WERI-Rb-1 (cell line): ENCODE results near the gene TMEM9.

ENCODE experiments used
- DNase-seq: peaks from one replicate; pipeline ENCODE4 v3.0.0-alpha.2; 2020
- H3K27ac ChIP-seq: fragments of 250-450 bp; sonication (Bioruptor Pico); 2 replicates; pipeline ENCODE4 v1.5.1; 2020; ENCODE audit warnings: mild to moderate bottlenecking, moderate library complexity
- H3K27me3 ChIP-seq: fragments of 250-450 bp; sonication (Bioruptor Pico); 2 replicates; pipeline ENCODE4 v1.5.1; 2021; ENCODE audit warnings: mild to moderate bottlenecking, low read depth, moderate library complexity; ENCODE audit not compliant: insufficient read depth, severe bottlenecking
- H3K36me3 ChIP-seq: fragments of 250-450 bp; sonication (Bioruptor Pico); 2 replicates; pipeline ENCODE4 v1.5.1; 2020; ENCODE audit warnings: mild to moderate bottlenecking, moderate library complexity
- H3K4me3 ChIP-seq: 2 replicates; pipeline ENCODE4 v1.5.1; 2011; ENCODE audit warnings: low read depth, mild to moderate bottlenecking, control low read depth, low read length
- H3K9me3 ChIP-seq: fragments of 250-450 bp; sonication (Bioruptor Pico); 2 replicates; pipeline ENCODE4 v1.5.1; 2021; ENCODE audit warnings: mild to moderate bottlenecking, moderate library complexity; ENCODE audit not compliant: severe bottlenecking
- CTCF ChIP-seq: IDR thresholded peaks from 2 replicates; pipeline ENCODE4 v1.5.1; 2011; ENCODE audit warnings: low read depth, mild to moderate bottlenecking, control low read depth, inconsistent platforms, low read length

Gene TMEM9

GRCh38 chr1:201142849-201143725 is 11.2 kb downstream of the TMEM9 start:
- no peak for TF ChIP-seq CTCF
- Histone ChIP-seq H3K36me3 (peaks cover 99% of the 10 kb centered on the region), H3K9me3 (no peaks in the 10 kb centered on the region), H3K4me3 (no peak overlapping the region), H3K27me3 (no peaks in the 10 kb centered on the region), H3K27ac (no peak overlapping the region)
- peak; percentile 31 for DNase-seq

DNA sequence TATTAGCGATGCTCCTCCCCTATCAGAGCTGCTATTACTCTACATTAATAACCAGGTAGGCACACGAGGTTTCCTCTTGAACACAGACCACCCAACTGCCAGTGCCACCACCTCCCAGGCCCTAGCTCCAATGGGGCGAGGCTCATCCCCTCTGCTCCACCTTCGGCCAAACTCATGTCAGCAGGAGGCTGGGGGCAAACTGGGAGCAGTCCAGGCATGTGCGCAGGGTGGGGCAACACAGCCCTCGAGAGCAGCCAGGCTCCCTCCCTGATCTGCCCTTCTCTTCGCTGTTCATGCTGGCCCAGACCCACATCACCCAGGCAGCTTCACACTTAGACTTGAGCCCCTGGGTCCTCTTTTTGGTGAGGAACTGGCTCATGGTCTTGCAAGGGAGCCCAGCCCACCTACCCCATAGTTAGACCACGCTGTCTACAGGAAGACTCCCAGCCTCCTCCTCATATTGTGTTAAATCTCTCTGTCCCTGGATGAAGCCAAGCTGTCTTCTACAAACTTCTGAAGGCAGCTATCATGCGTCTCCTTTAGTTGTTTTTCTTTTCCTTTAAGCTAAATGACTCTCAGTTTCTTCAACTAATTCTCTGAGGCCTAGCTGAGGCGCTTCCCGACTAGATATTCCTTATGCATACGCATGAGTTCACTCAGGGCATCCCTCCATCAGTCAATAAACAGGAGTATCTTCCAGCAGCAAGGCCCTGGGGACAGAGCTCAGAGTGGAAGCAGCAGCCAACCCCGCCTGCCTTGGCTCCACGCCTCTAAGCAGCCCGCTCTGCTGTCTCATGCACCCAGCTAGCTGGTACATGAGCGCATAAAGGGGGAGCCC is 12.0 kb downstream of the TMEM9 start:
- H3K4me3 ChIP-seq, result no peak overlapping the region
- H3K27ac ChIP-seq, result no peak overlapping the region
- no peaks in the 10 kb centered on the region for H3K9me3 ChIP-seq
- peaks cover 99% of the 10 kb centered on the region for H3K36me3 ChIP-seq
- TF ChIP-seq CTCF, result no peak
- no peaks in the 10 kb centered on the region for H3K27me3 ChIP-seq
- DNase-seq, result no peak

DNA sequence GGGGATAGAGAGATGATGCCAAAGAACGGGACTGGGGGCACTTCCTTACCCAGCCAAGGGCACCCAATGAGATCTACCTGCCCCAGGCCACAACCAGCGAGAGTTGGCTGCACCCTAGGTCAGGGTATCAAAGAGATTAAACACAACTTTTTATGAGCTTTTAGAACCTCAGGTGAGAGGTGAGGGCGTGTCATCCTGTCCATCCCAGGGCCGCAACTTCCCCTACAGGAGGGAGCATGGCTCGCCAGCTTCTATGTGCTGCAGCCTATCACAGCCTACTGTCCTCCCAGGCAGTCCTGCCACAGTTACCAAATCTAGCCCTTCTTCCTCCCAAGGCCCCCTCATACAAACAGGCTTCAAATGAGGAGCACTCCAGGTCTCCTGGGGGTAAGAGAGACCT is 12.9 kb downstream of the TMEM9 start:
- no peaks in the 10 kb centered on the region for H3K27me3 ChIP-seq
- H3K9me3 ChIP-seq, result no peaks in the 10 kb centered on the region
- H3K36me3 ChIP-seq, result peaks cover 93% of the 10 kb centered on the region
- no peak overlapping the region for H3K4me3 ChIP-seq
- no peak for DNase-seq
- TF ChIP-seq CTCF, result no peak
- H3K27ac ChIP-seq, result peak overlapping the region; percentile 40

- Histone ChIP-seq H3K4me3 (no peak overlapping the region), H3K27ac (peak overlapping the region; percentile 40), H3K9me3 (no peaks in the 10 kb centered on the region), H3K27me3 (no peaks in the 10 kb centered on the region), H3K36me3 (peaks cover 92% of the 10 kb centered on the region)
- TF ChIP-seq CTCF, result no peak
- DNase-seq, result no peak
Observed at GRCh38 chr1:201140941-201141260, 13.4 kb downstream of the TMEM9 start.

DNA sequence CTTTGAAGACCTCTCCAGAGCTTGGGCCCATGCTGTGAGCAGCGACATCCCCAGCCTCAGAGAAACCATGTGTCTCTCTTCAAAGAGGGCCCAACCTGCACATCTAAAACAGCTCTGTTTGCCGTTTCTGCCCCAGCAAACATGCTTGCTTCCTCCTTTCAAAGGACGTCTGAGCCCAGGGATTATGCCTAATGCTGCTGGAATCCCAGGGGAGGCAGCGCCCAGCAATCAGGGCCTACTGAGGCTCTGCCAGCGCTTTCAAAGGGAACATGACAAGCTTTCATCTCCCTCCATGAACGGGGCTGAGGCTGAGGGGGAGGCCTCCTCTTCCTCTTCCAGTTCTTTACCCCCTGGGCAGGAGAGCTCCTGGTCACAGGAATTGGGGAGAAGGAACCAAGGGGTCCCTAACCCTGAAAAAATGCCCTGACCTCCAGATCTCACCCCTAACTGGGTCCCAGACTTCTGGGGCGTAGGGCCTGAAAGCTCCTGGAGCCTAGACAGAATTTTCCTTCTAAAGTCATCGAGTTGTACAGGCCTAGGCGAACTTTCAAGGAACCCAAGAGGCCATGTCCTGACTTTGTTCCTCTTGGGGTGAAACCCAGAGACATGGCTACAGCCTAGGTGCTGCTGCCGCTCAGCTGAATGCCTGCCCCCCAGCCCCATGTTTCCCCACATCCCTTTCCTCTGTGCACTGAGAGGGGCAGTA is 13.9 kb downstream of the TMEM9 start:
- Histone ChIP-seq H3K27me3 (no peaks in the 10 kb centered on the region), H3K4me3 (no peak overlapping the region), H3K27ac (peak overlapping the region; percentile 40), H3K36me3 (peaks cover 92% of the 10 kb centered on the region), H3K9me3 (no peaks in the 10 kb centered on the region)
- peak; percentile 72 for DNase-seq
- TF ChIP-seq CTCF, result no peak
